HepG2 (cell line): ENCODE data around the gene BSND.

Experiments used
- ATF7 ChIP-seq, 2 experiments: fragments of 450-650 bp in 1 of 2; sonication (generic) in 1 of 2; formaldehyde crosslinking in 1 of 2; IDR thresholded peaks; 2 replicates each; pipeline versions ENCODE4 v1.4.0 to v1.6.1; 2016 to 2020; ENCODE audit warnings: antibody characterized with exemption in 1 of 2, mild to moderate bottlenecking in 1 of 2, missing genetic modification reagents in 1 of 2
- CEBPB ChIP-seq: IDR thresholded peaks from 2 replicates; pipeline ENCODE4 v1.6.1; 2011; ENCODE audit warnings: low read depth, low read length, improper control_type of control experiment, borderline replicate concordance
- EHMT2 ChIP-seq: fragments of 200-600 bp; sonication (generic); IDR thresholded peaks from 2 replicates; pipeline ENCODE4 v1.7.0; 2017; ENCODE audit warnings: antibody characterized with exemption, low read depth, low read length, borderline replicate concordance
- MEF2D ChIP-seq: sonication (generic); formaldehyde crosslinking; IDR thresholded peaks from 2 replicates; pipeline ENCODE4 v1.5.1; 2020; ENCODE audit warnings: mild to moderate bottlenecking, missing genetic modification reagents
- TCF7 ChIP-seq: sonication (generic); IDR thresholded peaks from 2 replicates; pipeline ENCODE4 v1.6.1; 2016; ENCODE audit warnings: antibody characterized with exemption, low read depth
- ZBTB44 ChIP-seq: sonication (generic); formaldehyde crosslinking; IDR thresholded peaks from 2 replicates; pipeline ENCODE4 v1.4.0; 2020; ENCODE audit warnings: missing genetic modification reagents
- ZNF10 ChIP-seq: sonication (generic); formaldehyde crosslinking; IDR thresholded peaks from 2 replicates; pipeline ENCODE4 v1.4.0; 2020; ENCODE audit warnings: mild to moderate bottlenecking, low read depth, missing genetic modification reagents, borderline replicate concordance
- ZNF274 ChIP-seq: sonication (generic); formaldehyde crosslinking; IDR thresholded peaks from 2 replicates; pipeline ENCODE4 v1.5.1; 2020; ENCODE audit warnings: mild to moderate bottlenecking, missing genetic modification reagents

- TF ChIP-seq ZNF10 (CRISPR knock-in tag), result no peak
- TF ChIP-seq MEF2D, result no peak
- no peak for TF ChIP-seq ZNF274 (CRISPR knock-in tag)
- no peak for TF ChIP-seq ATF7 (IDR thresholded peaks at IDR 0.05)
- no peak for TF ChIP-seq ATF7 (CRISPR knock-in tag; IDR thresholded peaks at IDR 0.05)
- TF ChIP-seq CEBPB, result no peak
- no peak for TF ChIP-seq EHMT2
- no peak for TF ChIP-seq TCF7
- TF ChIP-seq ZBTB44 (CRISPR knock-in tag), result no peak
Measured at GRCh38 chr1:54968551-54968950, 30.2 kb upstream of the BSND start.
